Measurements from ENCODE around the gene FYCO1. TPM values are rescaled to one million over a fixed set of nuclear protein-coding genes. Genes with fewer than 3 reads are reported as not detected.

FYCO1 gene
- total RNA-seq, 1 experiment from 2014 or later: 19.7 TPM

DNA sequence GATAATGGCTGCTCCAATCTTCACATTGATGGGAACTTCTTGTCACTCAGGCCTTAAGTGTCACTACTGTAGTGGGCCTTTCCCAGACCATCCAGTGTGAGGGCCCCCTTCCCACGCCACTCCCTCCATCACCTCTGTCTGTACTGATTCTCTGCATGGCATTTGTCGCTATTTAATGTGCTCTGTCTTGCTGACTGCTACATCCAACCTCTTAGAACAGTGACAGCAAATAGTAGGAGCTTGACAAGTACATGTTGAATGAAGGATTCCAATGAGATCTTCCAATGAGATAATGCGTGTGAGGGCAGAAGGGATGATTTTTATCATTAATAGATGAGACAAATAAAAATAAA lies 114.9 kb downstream of the FYCO1 start:
- Histone ChIP-seq H3K36me3 (ENCODE audit: low read depth) (no peaks in the 10 kb centered on the region), H3K27me3 (ENCODE audit: insufficient read depth, low read depth) (no peaks in the 10 kb centered on the region), H3K4me2 (no peak overlapping the region), H3F3A (ENCODE audit: insufficient read depth, low read depth) (0 out of 2 replicates have a peak, but pooled peaks cover 5% of the 10 kb centered on the region), H3K79me2 (ENCODE audit: low read depth) (no peaks in the 10 kb centered on the region), H3K27ac (no peak overlapping the region), H2AFZ (no peak overlapping the region), H3K4me1 (replicated peaks; ENCODE audit: insufficient read depth) (peaks cover 15% of the 10 kb centered on the region), H3K9me2 (ENCODE audit: insufficient read depth) (no peaks in the 10 kb centered on the region), H4K20me1 (ENCODE audit: insufficient read depth) (no peaks in the 10 kb centered on the region), H3K9me3 (ENCODE audit: insufficient read depth, low read depth) (no peaks in the 10 kb centered on the region), H3K4me3 (no peak overlapping the region)
- intact Hi-C loops (cut with micrococcal nuclease; ENCODE audit: unreplicated experiment): no loop called here
- DNase-seq: no peak
- CTCF ChIA-PET: no interaction called here
- POLR2A ChIA-PET (ENCODE audit: unreplicated experiment): no interaction called here
- no peak for TF ChIP-seq EZH2 (IDR thresholded peaks at IDR 0.05; ENCODE audit: low read depth)
- TF ChIP-seq, protein P1, sequence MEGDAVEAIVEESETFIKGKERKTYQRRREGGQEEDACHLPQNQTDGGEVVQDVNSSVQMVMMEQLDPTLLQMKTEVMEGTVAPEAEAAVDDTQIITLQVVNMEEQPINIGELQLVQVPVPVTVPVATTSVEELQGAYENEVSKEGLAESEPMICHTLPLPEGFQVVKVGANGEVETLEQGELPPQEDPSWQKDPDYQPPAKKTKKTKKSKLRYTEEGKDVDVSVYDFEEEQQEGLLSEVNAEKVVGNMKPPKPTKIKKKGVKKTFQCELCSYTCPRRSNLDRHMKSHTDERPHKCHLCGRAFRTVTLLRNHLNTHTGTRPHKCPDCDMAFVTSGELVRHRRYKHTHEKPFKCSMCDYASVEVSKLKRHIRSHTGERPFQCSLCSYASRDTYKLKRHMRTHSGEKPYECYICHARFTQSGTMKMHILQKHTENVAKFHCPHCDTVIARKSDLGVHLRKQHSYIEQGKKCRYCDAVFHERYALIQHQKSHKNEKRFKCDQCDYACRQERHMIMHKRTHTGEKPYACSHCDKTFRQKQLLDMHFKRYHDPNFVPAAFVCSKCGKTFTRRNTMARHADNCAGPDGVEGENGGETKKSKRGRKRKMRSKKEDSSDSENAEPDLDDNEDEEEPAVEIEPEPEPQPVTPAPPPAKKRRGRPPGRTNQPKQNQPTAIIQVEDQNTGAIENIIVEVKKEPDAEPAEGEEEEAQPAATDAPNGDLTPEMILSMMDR (conservative IDR thresholded peaks at IDR 0.05): no peak
- no TSS peak for BruUV-seq (replicated peaks)

DNA sequence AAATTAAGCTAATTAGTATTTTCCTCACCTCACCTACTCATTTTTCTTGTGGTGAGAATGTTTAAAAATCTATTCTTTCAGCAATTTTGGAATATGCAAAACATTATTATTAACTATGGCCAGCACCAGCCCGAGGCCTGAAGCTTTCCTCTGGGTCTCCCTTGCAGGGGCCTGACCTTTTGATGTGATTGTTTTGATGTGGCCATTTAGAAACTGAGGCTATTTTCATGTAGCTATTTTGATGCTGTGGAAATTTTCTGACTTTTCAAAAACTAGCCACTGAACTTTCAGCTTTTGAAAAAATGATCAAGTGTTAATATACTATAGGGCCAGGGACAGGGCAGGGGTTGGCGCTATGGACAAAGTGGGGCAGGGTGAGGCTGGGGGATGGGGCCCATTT lies 117.5 kb downstream of the FYCO1 start:
- TF ChIP-seq EZH2 (IDR thresholded peaks at IDR 0.05; ENCODE audit: low read depth): no peak
- TF ChIP-seq, protein P1 (conservative IDR thresholded peaks at IDR 0.05): no peak
- Histone ChIP-seq H3K4me2 (no peak overlapping the region), H3F3A (ENCODE audit: insufficient read depth, low read depth) (0 out of 2 replicates have a peak, but pooled peaks cover 5% of the 10 kb centered on the region), H3K4me3 (no peak overlapping the region), H3K79me2 (ENCODE audit: low read depth) (no peaks in the 10 kb centered on the region), H4K20me1 (ENCODE audit: insufficient read depth) (no peaks in the 10 kb centered on the region), H3K9me3 (ENCODE audit: insufficient read depth, low read depth) (no peaks in the 10 kb centered on the region), H3K4me1 (replicated peaks; ENCODE audit: insufficient read depth) (peaks cover 15% of the 10 kb centered on the region), H2AFZ (no peak overlapping the region), H3K9me2 (ENCODE audit: insufficient read depth) (no peaks in the 10 kb centered on the region), H3K27me3 (ENCODE audit: insufficient read depth, low read depth) (no peaks in the 10 kb centered on the region), H3K27ac (no peak overlapping the region), H3K36me3 (ENCODE audit: low read depth) (no peaks in the 10 kb centered on the region)
- intact Hi-C loops (cut with micrococcal nuclease; ENCODE audit: unreplicated experiment): no loop called here
- no TSS peak for BruUV-seq (replicated peaks)
- DNase-seq: no peak
- ChIA-PET CTCF (interaction anchor here (0.7 kb wide), 1 partner anchor 749 kb away, joined by 3 read pairs; no protein-coding TSS in a partner anchor), POLR2A (ENCODE audit: unreplicated experiment) (no interaction called here)

DNA sequence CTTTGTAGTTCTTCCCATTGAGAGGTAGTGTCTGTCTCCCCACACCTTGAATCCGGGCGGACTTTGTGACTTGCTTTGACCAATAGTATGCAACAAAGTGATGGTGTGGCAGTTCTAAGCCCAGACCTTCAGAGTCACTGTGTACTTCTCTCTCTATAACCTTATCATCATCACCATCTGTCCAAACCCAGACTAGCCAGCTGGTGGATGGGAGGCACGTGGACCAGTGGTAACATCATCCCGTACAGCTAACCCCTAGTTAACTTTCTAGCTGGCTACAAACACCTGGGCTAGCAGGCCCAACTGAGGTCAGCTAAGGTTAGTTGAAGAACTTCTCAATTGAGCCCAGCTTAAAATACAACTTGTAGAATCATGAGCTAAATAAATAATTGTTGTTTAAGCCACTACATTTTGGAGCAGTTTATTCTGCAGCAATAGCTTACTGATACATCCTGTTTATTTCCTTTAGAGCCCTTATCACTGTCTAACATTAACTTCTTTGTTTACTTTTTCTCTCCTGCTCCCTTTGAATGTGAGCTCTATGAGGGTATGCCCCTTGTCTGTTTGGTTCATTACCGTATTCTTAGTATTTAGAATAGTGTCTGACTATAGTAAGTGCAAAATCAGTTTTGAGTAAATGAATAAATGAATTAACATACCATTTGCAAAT lies 120.8 kb downstream of the FYCO1 start:
- no peak for DNase-seq
- TF ChIP-seq EZH2 (IDR thresholded peaks at IDR 0.05; ENCODE audit: low read depth): no peak
- TF ChIP-seq, protein P1 (conservative IDR thresholded peaks at IDR 0.05): no peak
- Histone ChIP-seq H2AFZ (no peak overlapping the region), H3K79me2 (ENCODE audit: low read depth) (no peaks in the 10 kb centered on the region), H3K27ac (no peak overlapping the region), H3K4me1 (replicated peaks; ENCODE audit: insufficient read depth) (no peaks in the 10 kb centered on the region), H3K4me3 (no peak overlapping the region), H3K4me2 (no peak overlapping the region), H4K20me1 (ENCODE audit: insufficient read depth) (no peaks in the 10 kb centered on the region), H3K9me3 (ENCODE audit: insufficient read depth, low read depth) (no peaks in the 10 kb centered on the region), H3K36me3 (ENCODE audit: low read depth) (no peaks in the 10 kb centered on the region), H3K9me2 (ENCODE audit: insufficient read depth) (no peaks in the 10 kb centered on the region), H3K27me3 (ENCODE audit: insufficient read depth, low read depth) (no peaks in the 10 kb centered on the region), H3F3A (ENCODE audit: insufficient read depth, low read depth) (no peaks in the 10 kb centered on the region)
- ChIA-PET CTCF (no interaction called here), POLR2A (ENCODE audit: unreplicated experiment) (interaction anchor here (0.6 kb wide), 2 partner anchors 74 to 973 kb away, joined by 4 read pairs; no protein-coding TSS in a partner anchor)
- BruUV-seq (replicated peaks): no TSS peak
- intact Hi-C loops (cut with micrococcal nuclease; ENCODE audit: unreplicated experiment): no loop called here
